Globus pallidus (tissue), 1 donor: Measurements from ENCODE around the gene SLC35B2.

Experiments
- DNase-seq: peaks from one replicate; pipeline ENCODE4 v3.0.0-alpha.2; 2015; ENCODE audit warnings: low spot score

The SLC35B2 gene

GRCh38 chr6:44257025-44257752 lies at the start of gene SLC35B2:
Gene SLC35B2, minus strand, starts transcription at chr6:44257528. Its CDS starts 118 bp downstream, at chr6:44257410.
- DNase-seq = peak; percentile 95

- DNase-seq = no peak
Measured at GRCh38 chr6:44306710-44307109, 49.4 kb upstream of the SLC35B2 start.

GRCh38 chr6:44305200-44305725 lies 47.9 kb upstream of the SLC35B2 start:
- DNase-seq = no peak

GRCh38 chr6:44304282-44305199 lies 47.2 kb upstream of the SLC35B2 start:
- no peak for DNase-seq

GRCh38 chr6:44303842-44304241 lies 46.5 kb upstream of the SLC35B2 start:
- no peak for DNase-seq

GRCh38 chr6:44302856-44303255 lies 45.5 kb upstream of the SLC35B2 start:
- DNase-seq = no peak

- DNase-seq = no peak
Measured at GRCh38 chr6:44301782-44302564, 44.6 kb upstream of the SLC35B2 start.

GRCh38 chr6:44301106-44301505 lies 43.8 kb upstream of the SLC35B2 start:
- no peak for DNase-seq

GRCh38 chr6:44300292-44300823 lies 43.0 kb upstream of the SLC35B2 start:
- DNase-seq = no peak

GRCh38 chr6:44298864-44299263 lies 41.5 kb upstream of the SLC35B2 start:
- DNase-seq = no peak

- no peak for DNase-seq
Measured at GRCh38 chr6:44298055-44298803, 40.9 kb upstream of the SLC35B2 start.

GRCh38 chr6:44297063-44298038 lies 40.0 kb upstream of the SLC35B2 start:
- no peak for DNase-seq

GRCh38 chr6:44294832-44295791 lies 37.8 kb upstream of the SLC35B2 start:
- DNase-seq = no peak

- DNase-seq = no peak
Measured at GRCh38 chr6:44292661-44293365, 35.5 kb upstream of the SLC35B2 start.

GRCh38 chr6:44291841-44292240 lies 34.5 kb upstream of the SLC35B2 start:
- no peak for DNase-seq

GRCh38 chr6:44289726-44290260 lies 32.5 kb upstream of the SLC35B2 start:
- no peak for DNase-seq

GRCh38 chr6:44286747-44287146 lies 29.4 kb upstream of the SLC35B2 start:
- DNase-seq = no peak

- DNase-seq = no peak
Measured at GRCh38 chr6:44286285-44286565, 28.9 kb upstream of the SLC35B2 start.
